ENCODE results near the gene DUS1L. TPM values are rescaled to one million over a fixed set of nuclear protein-coding genes. Genes with fewer than 3 reads are reported as not detected.

The DUS1L gene
- total RNA-seq, 1 experiment from 2014 or later: 132 TPM

GRCh38 chr17:82089723-82090548 is 24.3 kb upstream of the DUS1L start:
- CTCF ChIA-PET: no interaction called here
- Mint-ChIP-seq H3K27ac (ENCODE audit: unreplicated experiment) (no peak overlapping the region), H3K27me3 (ENCODE audit: unreplicated experiment) (no peaks in the 10 kb centered on the region), H3K4me3 (ENCODE audit: low read depth, unreplicated experiment) (no peak overlapping the region), H3K4me1 (ENCODE audit: low read depth, unreplicated experiment) (no peaks in the 10 kb centered on the region), H3K9me3 (ENCODE audit: low read depth, unreplicated experiment) (no peaks in the 10 kb centered on the region), H3K36me3 (ENCODE audit: insufficient read depth, unreplicated experiment) (peaks cover 66% of the 10 kb centered on the region)
- BruUV-seq (replicated peaks): no TSS peak
- no peak for TF ChIP-seq CTCF (IDR thresholded peaks at IDR 0.05; ENCODE audit: unreplicated experiment)
- intact Hi-C loops (cut with micrococcal nuclease; ENCODE audit: unreplicated experiment): no loop called here
- no peak for DNase-seq

DNA sequence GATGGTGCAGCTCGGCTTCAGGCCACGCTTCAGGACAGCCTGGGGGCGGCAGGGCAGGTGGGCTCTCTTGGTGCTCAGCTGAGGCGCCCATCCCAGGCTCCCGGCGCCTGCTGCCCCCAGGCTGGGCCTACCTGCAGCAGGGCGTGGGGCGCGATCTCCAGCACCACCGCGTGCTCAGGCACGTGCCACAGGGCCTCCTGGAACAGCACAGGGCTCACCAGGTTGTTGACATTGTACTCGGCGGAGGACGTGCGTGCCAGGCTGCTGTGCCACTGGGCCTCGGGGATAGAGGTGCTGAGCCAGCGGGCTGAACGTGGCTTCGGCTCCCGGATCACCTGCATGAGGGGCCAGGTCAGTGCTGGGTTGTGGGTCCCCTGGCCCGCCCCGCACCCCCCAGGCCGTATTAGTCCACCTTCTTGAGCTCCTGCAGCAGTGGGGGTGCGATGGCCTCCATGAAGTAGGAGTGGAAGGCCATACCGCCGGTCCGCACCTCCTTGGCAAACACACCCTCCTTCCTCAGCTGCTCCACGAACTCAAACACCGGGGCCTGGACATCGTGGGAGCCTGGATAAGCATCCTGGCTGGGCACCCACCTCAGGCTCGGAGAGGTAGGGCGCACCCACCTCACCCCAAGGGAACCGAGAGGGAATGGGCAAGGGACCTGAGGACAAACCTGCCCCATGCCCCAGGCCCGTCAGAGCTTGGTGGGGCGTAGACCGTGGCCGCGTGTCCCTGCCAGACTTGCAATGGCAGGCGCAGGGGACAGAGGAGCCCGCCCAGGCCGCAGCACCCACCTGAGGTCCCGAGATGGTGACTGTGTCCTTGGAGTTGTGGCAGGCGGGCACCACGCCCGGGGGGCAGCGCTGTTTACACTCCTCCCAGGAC is 23.5 kb upstream of the DUS1L start:
- intact Hi-C loops (cut with micrococcal nuclease; ENCODE audit: unreplicated experiment): no loop called here

DNA sequence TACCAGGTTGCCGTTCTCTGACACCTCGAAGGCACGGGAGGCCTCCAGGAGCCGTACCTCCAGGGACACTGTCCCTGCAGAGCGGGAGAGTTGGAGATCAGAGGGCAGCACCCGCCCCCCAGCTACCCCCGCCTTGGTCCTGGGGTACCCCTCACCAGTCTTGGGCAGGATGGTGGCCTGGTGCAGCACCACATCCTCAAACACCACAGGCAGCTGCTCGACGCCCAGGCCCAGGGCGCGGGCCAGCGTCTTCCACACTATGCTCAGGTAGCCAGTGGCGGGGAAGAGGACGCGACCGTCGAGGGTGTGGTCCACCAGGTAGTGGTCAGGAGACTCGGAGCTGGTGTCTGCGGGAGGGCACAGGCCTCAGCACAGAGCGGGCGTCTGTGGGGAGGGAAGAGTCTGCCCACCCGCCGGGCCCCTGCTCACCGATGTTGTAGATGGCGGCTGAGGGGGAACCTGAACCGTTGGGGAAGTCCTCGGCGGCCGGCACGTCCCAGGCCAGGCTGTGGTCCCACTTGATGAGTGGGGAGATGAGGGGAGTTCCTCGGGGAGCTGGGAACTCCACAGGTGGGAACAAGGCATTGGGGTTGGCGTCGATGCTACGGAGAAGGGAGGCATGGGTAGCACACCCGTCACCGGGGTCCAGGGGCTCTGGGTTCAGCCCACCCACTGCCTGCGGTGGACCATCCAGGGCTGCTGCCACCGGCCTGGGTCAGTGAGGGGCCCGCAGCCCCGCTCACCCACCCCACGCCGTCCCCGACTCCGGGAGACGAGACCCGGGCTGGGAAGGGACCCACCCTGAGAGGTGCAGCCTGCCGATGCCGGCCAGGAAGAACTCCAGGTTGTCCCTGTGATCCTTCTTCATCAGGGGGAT is 22.6 kb upstream of the DUS1L start:
- intact Hi-C loops (cut with micrococcal nuclease; ENCODE audit: unreplicated experiment): no loop called here
- TSS peak; percentile 16 for BruUV-seq (replicated peaks)
- Mint-ChIP-seq H3K27me3 (ENCODE audit: unreplicated experiment) (no peaks in the 10 kb centered on the region), H3K9me3 (ENCODE audit: low read depth, unreplicated experiment) (no peaks in the 10 kb centered on the region), H3K4me1 (ENCODE audit: low read depth, unreplicated experiment) (no peaks in the 10 kb centered on the region), H3K4me3 (ENCODE audit: low read depth, unreplicated experiment) (no peak overlapping the region), H3K27ac (ENCODE audit: unreplicated experiment) (no peak overlapping the region), H3K36me3 (ENCODE audit: insufficient read depth, unreplicated experiment) (peaks cover 78% of the 10 kb centered on the region)
- no peak for DNase-seq
- no peak for TF ChIP-seq CTCF (IDR thresholded peaks at IDR 0.05; ENCODE audit: unreplicated experiment)
- CTCF ChIA-PET: interaction anchor here (0.6 kb wide), 1 partner anchor 65 kb away, joined by 4 read pairs; the partner anchor contains the start of genes CENPX and LRRC45

More for the DNA sequence above, 23.5 kb upstream of the DUS1L start:
- TF ChIP-seq CTCF (IDR thresholded peaks at IDR 0.05; ENCODE audit: unreplicated experiment): no peak
- CTCF ChIA-PET: interaction anchor here (0.6 kb wide), 1 partner anchor 66 kb away, joined by 4 read pairs; the partner anchor contains the start of genes CENPX and LRRC45
- no peak for DNase-seq
- Mint-ChIP-seq H3K9me3 (ENCODE audit: low read depth, unreplicated experiment) (no peaks in the 10 kb centered on the region), H3K27me3 (ENCODE audit: unreplicated experiment) (no peaks in the 10 kb centered on the region), H3K36me3 (ENCODE audit: insufficient read depth, unreplicated experiment) (peaks cover 75% of the 10 kb centered on the region), H3K4me1 (ENCODE audit: low read depth, unreplicated experiment) (no peaks in the 10 kb centered on the region), H3K4me3 (ENCODE audit: low read depth, unreplicated experiment) (no peak overlapping the region), H3K27ac (ENCODE audit: unreplicated experiment) (no peak overlapping the region)
- no TSS peak for BruUV-seq (replicated peaks)

Data from Calu3 (cell line).